ENCODE measurements around the gene HOXA11. TPM values are rescaled to one million over a fixed set of nuclear protein-coding genes. Genes with fewer than 3 reads are reported as not detected.
A peak's percentile ranks its signal among the peaks of the same experiment; 100 is the strongest.

The HOXA11 gene
- total RNA-seq, 2 experiments from 2014 or later = not detected

GRCh38 chr7:27213433-27214238 is 28.6 kb upstream of the HOXA11 start:
- Mint-ChIP-seq H3K9me3 (no peaks in the 10 kb centered on the region), H3K4me1 (ENCODE audit: low read depth) (peaks cover 13% of the 10 kb centered on the region), H3K27ac (no peak overlapping the region), H3K27me3 (peaks cover 75% of the 10 kb centered on the region), H3K36me3 (no peaks in the 10 kb centered on the region), H3K4me3 (no peak overlapping the region)
- DNase-seq = no peak
- POLR2A ChIA-PET = no interaction called here
- CTCF ChIA-PET = interaction anchor here (0.7 to 1.3 kb wide), 2 partner anchors 9 to 14 kb away, joined by 3 read pairs; no protein-coding TSS in a partner anchor
- intact Hi-C loops (cut with micrococcal nuclease) = loop anchor here (5.0 kb wide), 1 partner anchor 719 kb away; no protein-coding TSS in a partner anchor

GRCh38 chr7:27212497-27213432 is 27.7 kb upstream of the HOXA11 start:
- POLR2A ChIA-PET = no interaction called here
- Mint-ChIP-seq H3K4me1 (ENCODE audit: low read depth) (peaks cover 13% of the 10 kb centered on the region), H3K4me3 (no peak overlapping the region), H3K9me3 (no peaks in the 10 kb centered on the region), H3K27me3 (peaks cover 80% of the 10 kb centered on the region), H3K27ac (no peak overlapping the region), H3K36me3 (no peaks in the 10 kb centered on the region)
- no peak for DNase-seq
- CTCF ChIA-PET = interaction anchor here (0.7 to 1.6 kb wide), 5 partner anchors 9 to 363 kb away, joined by 3 to 8 read pairs (median 3); no protein-coding TSS in a partner anchor
- intact Hi-C loops (cut with micrococcal nuclease) = loop anchor here (5.0 kb wide), 1 partner anchor 720 kb away; no protein-coding TSS in a partner anchor

- Mint-ChIP-seq H3K4me1 (ENCODE audit: low read depth) (peaks cover 13% of the 10 kb centered on the region), H3K9me3 (no peaks in the 10 kb centered on the region), H3K4me3 (no peak overlapping the region), H3K36me3 (no peaks in the 10 kb centered on the region), H3K27me3 (peaks cover 84% of the 10 kb centered on the region), H3K27ac (no peak overlapping the region)
- intact Hi-C loops (cut with micrococcal nuclease) = loop anchor here (2.0 to 5.0 kb wide), 3 partner anchors 365 to 809 kb away; no protein-coding TSS in a partner anchor
- DNase-seq = no peak
- POLR2A ChIA-PET = no interaction called here
- CTCF ChIA-PET = interaction anchor here (0.9 to 2.9 kb wide), 11 partner anchors 14 to 885 kb away, joined by 3 to 11 read pairs (median 3); no protein-coding TSS in a partner anchor
Observed at GRCh38 chr7:27211764-27212204, 26.8 kb upstream of the HOXA11 start.

- Mint-ChIP-seq H3K27me3 (peaks cover 86% of the 10 kb centered on the region), H3K4me1 (ENCODE audit: low read depth) (peaks cover 13% of the 10 kb centered on the region), H3K4me3 (no peak overlapping the region), H3K9me3 (no peaks in the 10 kb centered on the region), H3K36me3 (no peaks in the 10 kb centered on the region), H3K27ac (no peak overlapping the region)
- ChIA-PET CTCF (interaction anchor here (0.6 to 2.9 kb wide), 15 partner anchors 13 to 886 kb away, joined by 3 to 15 read pairs (median 5); partner anchors contain the start of gene EVX1), POLR2A (no interaction called here)
- intact Hi-C loops (cut with micrococcal nuclease) = loop anchor here (2.0 to 5.0 kb wide), 3 partner anchors 366 to 810 kb away; no protein-coding TSS in a partner anchor
- DNase-seq = no peak
Observed at GRCh38 chr7:27211084-27211446, 26.0 kb upstream of the HOXA11 start.

- H3K27ac Mint-ChIP-seq = no peak overlapping the region
- H3K4me1 Mint-ChIP-seq (ENCODE audit: low read depth) = peaks cover 14% of the 10 kb centered on the region
- CTCF ChIA-PET = interaction anchor here (0.6 to 2.9 kb wide), 19 partner anchors 8 to 886 kb away, joined by 3 to 15 read pairs (median 4); partner anchors contain the start of genes EVX1 and HIBADH
- POLR2A ChIA-PET = no interaction called here
- peak; percentile 63 for DNase-seq
- intact Hi-C loops (cut with micrococcal nuclease) = loop anchor here (2.0 to 5.0 kb wide), 3 partner anchors 366 to 810 kb away; no protein-coding TSS in a partner anchor
- H3K36me3 Mint-ChIP-seq = no peaks in the 10 kb centered on the region
- H3K4me3 Mint-ChIP-seq = no peak overlapping the region
- H3K27me3 Mint-ChIP-seq = peaks cover 86% of the 10 kb centered on the region
- H3K9me3 Mint-ChIP-seq = no peaks in the 10 kb centered on the region
Observed at GRCh38 chr7:27210441-27211083, 25.5 kb upstream of the HOXA11 start.

GRCh38 chr7:27209933-27210440 is 25.0 kb upstream of the HOXA11 start:
- ChIA-PET POLR2A (no interaction called here), CTCF (interaction anchor here (0.6 to 2.9 kb wide), 15 partner anchors 8 to 887 kb away, joined by 3 to 15 read pairs (median 5); partner anchors contain the start of genes EVX1 and HIBADH)
- Mint-ChIP-seq H3K36me3 (no peaks in the 10 kb centered on the region), H3K4me1 (ENCODE audit: low read depth) (peaks cover 18% of the 10 kb centered on the region), H3K4me3 (no peak overlapping the region), H3K9me3 (no peaks in the 10 kb centered on the region), H3K27me3 (peaks cover 87% of the 10 kb centered on the region), H3K27ac (no peak overlapping the region)
- intact Hi-C loops (cut with micrococcal nuclease) = loop anchor here (2.0 to 5.0 kb wide), 3 partner anchors 367 to 811 kb away; no protein-coding TSS in a partner anchor
- no peak for DNase-seq

GRCh38 chr7:27208998-27209397 is 24.0 kb upstream of the HOXA11 start:
- DNase-seq = no peak
- intact Hi-C loops (cut with micrococcal nuclease) = no loop called here
- Mint-ChIP-seq H3K27ac (no peak overlapping the region), H3K27me3 (peaks cover 89% of the 10 kb centered on the region), H3K9me3 (no peaks in the 10 kb centered on the region), H3K36me3 (no peaks in the 10 kb centered on the region), H3K4me1 (ENCODE audit: low read depth) (peaks cover 22% of the 10 kb centered on the region), H3K4me3 (no peak overlapping the region)
- ChIA-PET CTCF (interaction anchor here (0.6 to 2.9 kb wide), 10 partner anchors 9 to 888 kb away, joined by 3 to 11 read pairs (median 4); no protein-coding TSS in a partner anchor), POLR2A (no interaction called here)

GRCh38 chr7:27207348-27207985 is 22.4 kb upstream of the HOXA11 start:
- intact Hi-C loops (cut with micrococcal nuclease) = no loop called here
- ChIA-PET CTCF (interaction anchor here (1.3 to 2.3 kb wide), 2 partner anchors 12 to 367 kb away, joined by 3 to 10 read pairs; no protein-coding TSS in a partner anchor), POLR2A (no interaction called here)
- peaks cover 87% of the 10 kb centered on the region for H3K27me3 Mint-ChIP-seq
- no peak for DNase-seq
- peaks cover 18% of the 10 kb centered on the region for H3K4me1 Mint-ChIP-seq (ENCODE audit: low read depth)
- no peak overlapping the region for H3K4me3 Mint-ChIP-seq
- no peak overlapping the region for H3K27ac Mint-ChIP-seq
- no peaks in the 10 kb centered on the region for H3K36me3 Mint-ChIP-seq
- no peaks in the 10 kb centered on the region for H3K9me3 Mint-ChIP-seq

GRCh38 chr7:27205325-27206280 is 20.6 kb upstream of the HOXA11 start:
- no peak for DNase-seq
- peaks cover 30% of the 10 kb centered on the region for H3K4me1 Mint-ChIP-seq (ENCODE audit: low read depth)
- POLR2A ChIA-PET = no interaction called here
- H3K27ac Mint-ChIP-seq = no peak overlapping the region
- intact Hi-C loops (cut with micrococcal nuclease) = no loop called here
- CTCF ChIA-PET = interaction anchor here (0.9 kb wide), 2 partner anchors 9 to 13 kb away, joined by 3 read pairs; no protein-coding TSS in a partner anchor
- no peaks in the 10 kb centered on the region for H3K36me3 Mint-ChIP-seq
- H3K27me3 Mint-ChIP-seq = peaks cover 88% of the 10 kb centered on the region
- H3K4me3 Mint-ChIP-seq = no peak overlapping the region
- no peaks in the 10 kb centered on the region for H3K9me3 Mint-ChIP-seq

- Mint-ChIP-seq H3K4me1 (ENCODE audit: low read depth) (peaks cover 29% of the 10 kb centered on the region), H3K27me3 (peaks cover 85% of the 10 kb centered on the region), H3K27ac (no peak overlapping the region), H3K9me3 (no peaks in the 10 kb centered on the region), H3K4me3 (no peak overlapping the region), H3K36me3 (peaks cover under 1% of the 10 kb centered on the region)
- intact Hi-C loops (cut with micrococcal nuclease) = no loop called here
- ChIA-PET POLR2A (no interaction called here), CTCF (no interaction called here)
- DNase-seq = no peak
Observed at GRCh38 chr7:27204851-27205322, 19.9 kb upstream of the HOXA11 start.

Data from activated CD4-positive, alpha-beta memory T cell treated with anti-CD3 and anti-CD28 coated beads for 36 hours (primary cell).